ENCODE results near the gene PDE6B. TPM values are rescaled to one million over a fixed set of nuclear protein-coding genes. Genes with fewer than 3 reads are reported as not detected.

The PDE6B gene
- polyA plus RNA-seq, 1 donor (not counting 4 experiments of a cell fraction or from before 2014, with no cell fraction given), result not detected

DNA sequence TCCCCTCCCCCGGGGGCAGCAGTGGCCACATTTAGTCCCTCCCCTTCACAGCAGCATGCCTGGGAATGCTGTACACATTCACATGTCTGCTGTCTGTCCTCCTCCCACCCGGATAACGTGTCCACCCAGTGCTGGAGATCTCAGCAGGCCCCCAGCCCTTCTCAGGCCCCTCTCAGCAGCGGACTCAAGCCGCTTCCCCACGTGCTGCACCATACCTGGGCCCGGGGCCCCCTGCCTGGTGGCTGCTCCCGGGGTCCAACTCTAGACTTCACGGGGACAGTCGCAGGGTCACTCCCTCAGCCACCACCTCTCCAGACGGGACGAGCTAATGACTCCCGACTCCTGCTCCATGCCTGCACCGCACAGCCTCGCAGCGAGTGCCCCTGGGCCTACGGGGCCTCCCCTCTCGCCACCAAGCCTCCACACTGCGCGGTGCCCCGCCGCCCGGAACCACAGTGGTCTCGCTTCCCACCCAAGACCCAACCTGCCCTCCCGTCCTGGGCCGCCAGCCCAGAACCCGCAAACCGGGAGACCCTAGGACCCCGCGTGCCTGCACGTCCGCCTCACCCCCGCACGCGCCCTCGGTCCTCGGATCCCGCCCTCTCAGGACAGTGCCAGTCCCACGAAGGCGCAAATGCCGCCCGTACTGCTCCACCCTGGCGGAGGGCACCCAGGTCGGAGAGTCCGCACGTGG lies 79.0 kb downstream of the PDE6B start:
- H2AFZ ChIP-seq (ENCODE audit: control insufficient read depth, low read length), result no peak overlapping the region
- no peak overlapping the region for H3K4me2 ChIP-seq (ENCODE audit: control insufficient read depth, extremely low read depth, insufficient read depth, low read depth, low read length)
- TF ChIP-seq EZH2 (IDR thresholded peaks at IDR 0.05; ENCODE audit: low read length), result no peak
- TF ChIP-seq, protein P1, sequence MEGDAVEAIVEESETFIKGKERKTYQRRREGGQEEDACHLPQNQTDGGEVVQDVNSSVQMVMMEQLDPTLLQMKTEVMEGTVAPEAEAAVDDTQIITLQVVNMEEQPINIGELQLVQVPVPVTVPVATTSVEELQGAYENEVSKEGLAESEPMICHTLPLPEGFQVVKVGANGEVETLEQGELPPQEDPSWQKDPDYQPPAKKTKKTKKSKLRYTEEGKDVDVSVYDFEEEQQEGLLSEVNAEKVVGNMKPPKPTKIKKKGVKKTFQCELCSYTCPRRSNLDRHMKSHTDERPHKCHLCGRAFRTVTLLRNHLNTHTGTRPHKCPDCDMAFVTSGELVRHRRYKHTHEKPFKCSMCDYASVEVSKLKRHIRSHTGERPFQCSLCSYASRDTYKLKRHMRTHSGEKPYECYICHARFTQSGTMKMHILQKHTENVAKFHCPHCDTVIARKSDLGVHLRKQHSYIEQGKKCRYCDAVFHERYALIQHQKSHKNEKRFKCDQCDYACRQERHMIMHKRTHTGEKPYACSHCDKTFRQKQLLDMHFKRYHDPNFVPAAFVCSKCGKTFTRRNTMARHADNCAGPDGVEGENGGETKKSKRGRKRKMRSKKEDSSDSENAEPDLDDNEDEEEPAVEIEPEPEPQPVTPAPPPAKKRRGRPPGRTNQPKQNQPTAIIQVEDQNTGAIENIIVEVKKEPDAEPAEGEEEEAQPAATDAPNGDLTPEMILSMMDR (optimal IDR thresholded peaks at IDR 0.05 in 1 of 3, IDR thresholded peaks at IDR 0.05 in 1 of 3, conservative IDR thresholded peaks at IDR 0.05 in 1 of 3; ENCODE audit: extremely low read depth in 1 of 3, insufficient read depth in 2 of 3, low read length in 3 of 3), result no peak
- H3K9me3 ChIP-seq (ENCODE audit: control insufficient read depth, low read depth, low read length), result no peaks in the 10 kb centered on the region
- peaks cover 28% of the 10 kb centered on the region for H3K79me2 ChIP-seq (ENCODE audit: control insufficient read depth, insufficient read depth, low read length)
- dilution Hi-C loops (cut with MboI; ENCODE audit: extremely low pct_ligation_motif_present, low sequenced_read_pairs), result no loop called here
- H3K27ac ChIP-seq (ENCODE audit: control insufficient read depth, insufficient read depth, low read length), result no peak overlapping the region
- FAIRE-seq (no peak), DNase-seq (ENCODE audit: low read depth, low spot score) (no peak)
- no peaks in the 10 kb centered on the region for H4K20me1 ChIP-seq (ENCODE audit: control insufficient read depth, extremely low read depth, insufficient read depth, low read length)
- no peak overlapping the region for H3K4me3 ChIP-seq (ENCODE audit: control insufficient read depth in 2 of 3, extremely low read depth in 1 of 3, insufficient read depth in 2 of 3, low read depth in 1 of 3, low read length in 3 of 3)
- H3K9ac ChIP-seq (ENCODE audit: control insufficient read depth, extremely low read depth, insufficient read depth, low read length), result no peak overlapping the region
- H3K36me3 ChIP-seq (ENCODE audit: control insufficient read depth in 2 of 2, extremely low read depth in 1 of 2, insufficient read depth in 2 of 2, low read length in 2 of 2), result no peaks in the 10 kb centered on the region
- H3K4me1 ChIP-seq (ENCODE audit: control insufficient read depth, extremely low read depth, insufficient read depth, low read length), result peaks cover 29% of the 10 kb centered on the region
- H3K9me1 ChIP-seq (ENCODE audit: control insufficient read depth, extremely low read depth, insufficient read depth, low read length), result peaks cover 4% of the 10 kb centered on the region
- no peaks in the 10 kb centered on the region for H3K27me3 ChIP-seq (ENCODE audit: control insufficient read depth, extremely low read depth, insufficient read depth, low read length)

DNA sequence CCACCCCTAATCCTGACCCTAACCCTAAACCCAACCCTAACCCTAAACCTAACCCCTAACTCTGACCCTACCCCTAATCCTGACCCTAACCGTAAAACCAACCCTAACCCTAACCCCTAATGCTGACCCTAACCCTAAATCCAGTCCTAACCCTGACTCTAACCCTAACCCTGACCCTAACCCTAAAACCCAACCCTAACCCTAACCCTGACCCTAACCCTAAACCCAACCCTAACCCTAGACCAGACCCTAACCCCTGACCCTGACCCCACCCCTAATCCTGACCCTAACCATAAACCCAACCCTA lies 79.6 kb downstream of the PDE6B start:
- Histone ChIP-seq H3K9me1 (ENCODE audit: control insufficient read depth, extremely low read depth, insufficient read depth, low read length) (peaks cover 4% of the 10 kb centered on the region), H4K20me1 (ENCODE audit: control insufficient read depth, extremely low read depth, insufficient read depth, low read length) (no peaks in the 10 kb centered on the region), H3K9me3 (ENCODE audit: control insufficient read depth, low read depth, low read length) (no peaks in the 10 kb centered on the region), H3K27ac (ENCODE audit: control insufficient read depth, insufficient read depth, low read length) (peak overlapping the region; percentile 67), H3K27me3 (ENCODE audit: control insufficient read depth, extremely low read depth, insufficient read depth, low read length) (no peaks in the 10 kb centered on the region), H3K79me2 (ENCODE audit: control insufficient read depth, insufficient read depth, low read length) (peaks cover 34% of the 10 kb centered on the region), H3K4me3 (ENCODE audit: control insufficient read depth in 2 of 3, extremely low read depth in 1 of 3, insufficient read depth in 2 of 3, low read depth in 1 of 3, low read length in 3 of 3) (peak overlapping the region; percentile 61 to 96 (median 69)), H3K4me1 (ENCODE audit: control insufficient read depth, extremely low read depth, insufficient read depth, low read length) (peaks cover 23% of the 10 kb centered on the region), H2AFZ (ENCODE audit: control insufficient read depth, low read length) (no peak overlapping the region), H3K9ac (ENCODE audit: control insufficient read depth, extremely low read depth, insufficient read depth, low read length) (peak overlapping the region; percentile 68), H3K36me3 (ENCODE audit: control insufficient read depth in 2 of 2, extremely low read depth in 1 of 2, insufficient read depth in 2 of 2, low read length in 2 of 2) (peaks cover 0 to 2% of the 10 kb centered on the region in 2 experiments), H3K4me2 (ENCODE audit: control insufficient read depth, extremely low read depth, insufficient read depth, low read depth, low read length) (peak overlapping the region; percentile 92)
- TF ChIP-seq, protein P1 (optimal IDR thresholded peaks at IDR 0.05 in 1 of 3, IDR thresholded peaks at IDR 0.05 in 1 of 3, conservative IDR thresholded peaks at IDR 0.05 in 1 of 3; ENCODE audit: extremely low read depth in 1 of 3, insufficient read depth in 2 of 3, low read length in 3 of 3), result no peak
- no peak for TF ChIP-seq EZH2 (IDR thresholded peaks at IDR 0.05; ENCODE audit: low read length)
- DNase-seq (ENCODE audit: low read depth, low spot score) (no peak), FAIRE-seq (no peak)
- dilution Hi-C loops (cut with MboI; ENCODE audit: extremely low pct_ligation_motif_present, low sequenced_read_pairs), result no loop called here

All from keratinocyte (primary cell).